HL-60 (cell line): ENCODE results near the gene DDI2.

Experiments used
- CTCF ChIP-seq: IDR thresholded peaks from one replicate; pipeline ENCODE4 v1.5.1; 2011; ENCODE audit warnings: low read length, control low read depth, inconsistent platforms; ENCODE audit not compliant: insufficient read depth
- GABPA ChIP-seq: IDR thresholded peaks from 2 replicates; pipeline ENCODE4 v1.6.1; 2012; ENCODE audit warnings: low read depth
- POLR2AphosphoS5 ChIP-seq: IDR thresholded peaks from 2 replicates; pipeline ENCODE4 v1.6.1; 2012; ENCODE audit warnings: low read depth
- REST ChIP-seq: IDR thresholded peaks from 2 replicates; pipeline ENCODE4 v1.6.1; 2012; ENCODE audit warnings: low read depth; ENCODE audit not compliant: insufficient replicate concordance
- SPI1 ChIP-seq: IDR thresholded peaks from 2 replicates; pipeline ENCODE4 v1.6.1; 2012; ENCODE audit warnings: low read depth, mild to moderate bottlenecking, borderline replicate concordance

GRCh38 chr1:15633756-15634420 is 16.6 kb downstream of the DDI2 start:
- TF ChIP-seq CTCF: no peak
- TF ChIP-seq REST: no peak
- no peak for TF ChIP-seq SPI1
- TF ChIP-seq POLR2AphosphoS5: no peak
- no peak for TF ChIP-seq GABPA
